Skeletal muscle cell (primary cell): ENCODE data around the gene SCARB1.
A peak's percentile ranks its signal among the peaks of the same experiment; 100 is the strongest.
"Not testable (repeated sequence)": the region's sequence is repeated elsewhere in the genome, so short reads cannot be mapped to it uniquely, and the experiment has no call there.

Source experiments
- DNase-seq: peaks from one replicate; pipeline ENCODE4 v3.0.0-alpha.2; 2010; ENCODE audit warnings: low read depth
- H3K4me3 ChIP-seq: 2 replicates; pipeline ENCODE4 v1.5.1; 2011; ENCODE audit warnings: low read depth, mild to moderate bottlenecking, control low read depth, low read length, moderate library complexity

Gene SCARB1

GRCh38 chr12:124863416-124864325 is at the start of gene SCARB1:
TSS of gene SCARB1 (minus strand) at chr12:124863864. CDS start at chr12:124863720, 144 bp downstream.
- DNase-seq: peak; percentile 32
- H3K4me3 ChIP-seq: peak within 1 kb of the TSS; percentile 72

- H3K4me3 ChIP-seq: peak overlapping the region; percentile 96
- DNase-seq: not testable (repeated sequence)
Measured at GRCh38 chr12:124912529-124913287, 49.0 kb upstream of the SCARB1 start.

GRCh38 chr12:124911521-124911920 is 47.9 kb upstream of the SCARB1 start:
- H3K4me3 ChIP-seq: peak overlapping the region; percentile 40
- DNase-seq: not testable (repeated sequence)

GRCh38 chr12:124910561-124911478 is 47.2 kb upstream of the SCARB1 start:
- H3K4me3 ChIP-seq: peak overlapping the region; percentile 40
- no peak for DNase-seq

- no peak for DNase-seq
- peak overlapping the region; percentile 40 for H3K4me3 ChIP-seq
Measured at GRCh38 chr12:124909831-124910560, 46.3 kb upstream of the SCARB1 start.

- no peak overlapping the region for H3K4me3 ChIP-seq
- DNase-seq: no peak
Measured at GRCh38 chr12:124906606-124907261, 43.1 kb upstream of the SCARB1 start.

GRCh38 chr12:124904306-124905098 is 40.8 kb upstream of the SCARB1 start:
- peak overlapping the region; percentile 5 for H3K4me3 ChIP-seq
- peak; percentile 92 for DNase-seq

GRCh38 chr12:124902916-124903315 is 39.3 kb upstream of the SCARB1 start:
- no peak overlapping the region for H3K4me3 ChIP-seq
- no peak for DNase-seq

- DNase-seq: no peak
- H3K4me3 ChIP-seq: no peak overlapping the region
Measured at GRCh38 chr12:124901003-124901402, 37.3 kb upstream of the SCARB1 start.

- not testable (repeated sequence) for H3K4me3 ChIP-seq, DNase-seq
Measured at GRCh38 chr12:124900345-124900795, 36.7 kb upstream of the SCARB1 start.

GRCh38 chr12:124898923-124899294 is 35.2 kb upstream of the SCARB1 start:
- no peak for DNase-seq
- H3K4me3 ChIP-seq: no peak overlapping the region

- DNase-seq: no peak
Measured at GRCh38 chr12:124898200-124898922, 34.7 kb upstream of the SCARB1 start.

GRCh38 chr12:124896461-124896860 is 32.8 kb upstream of the SCARB1 start:
- no peak overlapping the region for H3K4me3 ChIP-seq
- DNase-seq: no peak

More at GRCh38 chr12:124898200-124898922, 34.7 kb upstream of the SCARB1 start:
- H3K4me3 ChIP-seq: no peak overlapping the region

GRCh38 chr12:124893792-124894516 is 30.3 kb upstream of the SCARB1 start:
- no peak overlapping the region for H3K4me3 ChIP-seq
- no peak for DNase-seq

- DNase-seq: no peak
- no peak overlapping the region for H3K4me3 ChIP-seq
Measured at GRCh38 chr12:124888260-124888659, 24.6 kb upstream of the SCARB1 start.

- not testable (repeated sequence) for DNase-seq, H3K4me3 ChIP-seq
Measured at GRCh38 chr12:124887766-124888165, 24.1 kb upstream of the SCARB1 start.
